ENCODE data around the gene SMARCC1.

SMARCC1 gene

DNA sequence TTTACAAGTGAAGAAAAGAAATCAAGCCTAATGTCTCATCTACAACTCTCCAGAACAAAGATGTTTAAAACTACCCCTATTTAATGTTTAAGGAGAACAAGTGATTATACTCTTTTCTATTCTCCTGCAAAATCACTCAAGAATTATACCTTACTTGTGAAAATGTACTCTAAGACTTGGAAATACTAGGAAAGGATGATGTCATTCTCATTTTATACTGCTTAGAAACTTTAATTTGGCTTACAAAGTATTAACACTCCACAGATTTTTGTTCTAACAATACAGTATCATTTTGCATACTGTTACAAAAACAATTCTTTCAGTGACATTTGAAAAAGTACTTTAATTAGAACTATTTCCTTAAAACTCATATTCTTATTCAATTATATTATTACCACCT lies 89.5 kb downstream of the SMARCC1 start:
- no peak for DNase-seq

GRCh38 chr3:47688488-47688887 lies 93.2 kb downstream of the SMARCC1 start:
- DNase-seq, result no peak

DNA sequence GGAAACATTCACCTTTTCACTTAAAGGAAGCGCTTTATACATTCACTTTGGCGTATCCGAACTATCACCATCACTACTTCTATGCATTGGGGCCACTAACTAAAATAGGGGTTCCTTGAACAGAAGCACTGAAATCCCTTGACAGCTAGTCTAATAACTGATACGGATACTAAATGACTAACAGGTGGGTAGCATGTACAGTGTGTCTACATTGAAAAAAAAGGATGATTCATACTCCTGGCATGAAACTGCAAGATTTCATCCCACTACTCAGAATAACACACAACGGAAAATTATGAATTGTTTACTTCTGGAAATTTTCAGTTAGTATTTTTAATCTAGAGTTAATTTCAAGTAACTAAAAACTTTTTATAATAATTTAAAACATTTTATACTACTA lies 96.7 kb downstream of the SMARCC1 start:
- no peak for DNase-seq

DNA sequence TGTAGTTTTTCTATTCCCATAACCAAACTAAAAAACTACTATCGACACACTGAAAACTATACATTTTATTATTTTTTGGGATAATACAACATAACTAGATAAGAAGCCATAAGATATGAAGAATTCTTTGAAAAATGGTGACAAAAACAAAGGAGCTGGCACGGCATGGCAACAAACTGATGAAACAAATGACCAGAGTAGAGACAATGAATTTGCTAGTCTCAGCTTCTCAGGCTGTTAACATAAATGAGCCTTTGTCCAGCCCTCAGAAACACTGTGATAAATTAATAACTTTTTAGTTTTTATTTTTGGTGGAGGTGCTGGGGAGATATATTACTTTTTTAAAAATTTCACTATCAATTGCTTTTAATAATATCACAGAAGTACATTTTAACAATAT lies 100.7 kb downstream of the SMARCC1 start:
- no peak for DNase-seq

DNA sequence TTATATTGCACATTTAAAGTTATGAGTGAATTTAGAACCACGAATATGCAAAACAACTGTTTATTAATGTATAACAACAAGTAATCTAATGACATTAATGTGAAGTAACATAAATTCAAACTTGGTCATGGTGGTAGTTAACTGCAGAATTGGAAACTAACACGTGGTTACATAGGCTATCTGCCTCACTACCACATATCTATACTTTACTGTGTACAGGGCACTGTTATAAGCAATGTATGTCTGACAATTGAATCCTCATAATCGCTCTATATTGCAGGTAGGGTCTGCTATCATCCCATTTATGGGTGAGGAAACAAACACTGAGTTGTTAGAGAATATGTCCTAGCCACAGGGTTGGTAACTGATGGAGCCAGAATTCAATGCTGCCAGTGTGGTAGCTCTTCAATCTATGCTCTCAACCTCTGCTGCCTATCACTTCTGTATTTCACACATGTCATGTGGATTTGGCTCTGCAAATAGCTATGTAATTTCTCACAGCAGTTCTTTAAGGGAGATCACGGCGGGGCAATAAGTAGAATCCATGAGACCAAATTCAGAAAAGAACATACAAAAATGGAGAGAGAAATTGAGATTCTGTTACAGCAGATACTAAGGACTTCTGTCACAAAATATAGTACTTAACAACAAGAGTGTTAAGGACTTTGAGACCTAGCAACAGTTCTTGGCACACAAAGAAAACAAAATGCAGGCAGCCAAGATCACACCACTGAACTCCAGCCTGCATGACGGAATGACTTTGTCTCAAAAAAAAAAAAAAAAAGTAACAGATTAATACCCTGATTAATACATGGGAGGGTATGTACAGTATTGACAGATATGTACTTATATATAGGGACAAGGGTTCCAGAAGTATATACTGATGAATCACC lies 103.0 kb downstream of the SMARCC1 start:
- no peak for DNase-seq

DNA sequence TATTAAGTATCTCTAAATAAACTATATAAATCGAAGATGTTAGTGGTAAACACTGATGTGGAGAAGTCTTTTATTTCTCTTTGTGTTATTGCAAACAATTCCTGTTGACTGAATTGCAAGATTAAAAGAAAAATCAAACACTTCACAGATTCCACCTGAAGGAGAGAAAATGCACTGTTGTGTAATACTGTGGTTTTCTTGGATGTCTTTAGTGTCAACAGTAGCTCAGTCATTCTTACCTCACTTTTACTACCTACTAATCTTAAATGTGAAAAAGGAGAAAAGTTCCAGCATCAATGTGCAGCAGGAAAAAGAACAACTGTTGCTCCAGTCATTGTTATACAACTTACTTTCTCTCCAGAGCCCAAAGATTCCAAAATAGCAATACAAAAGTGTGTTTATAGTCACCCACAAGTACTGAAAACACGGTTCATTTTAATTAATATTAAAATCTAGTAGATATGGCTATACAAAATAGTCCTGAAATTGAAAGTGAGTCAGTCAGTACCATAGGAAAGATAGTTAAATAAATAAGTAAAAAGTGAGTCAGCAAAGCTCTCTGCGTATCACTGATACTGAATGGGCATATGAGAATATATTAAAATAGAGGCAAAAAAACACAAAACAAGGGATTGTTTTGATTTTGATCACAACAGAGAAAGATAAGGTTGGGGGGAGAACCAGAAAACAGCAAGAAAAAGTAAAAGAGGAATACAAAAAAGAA lies 112.5 kb downstream of the SMARCC1 start:
- DNase-seq, result no peak

GRCh38 chr3:47666118-47666517 lies 115.6 kb downstream of the SMARCC1 start:
- no peak for DNase-seq

DNA sequence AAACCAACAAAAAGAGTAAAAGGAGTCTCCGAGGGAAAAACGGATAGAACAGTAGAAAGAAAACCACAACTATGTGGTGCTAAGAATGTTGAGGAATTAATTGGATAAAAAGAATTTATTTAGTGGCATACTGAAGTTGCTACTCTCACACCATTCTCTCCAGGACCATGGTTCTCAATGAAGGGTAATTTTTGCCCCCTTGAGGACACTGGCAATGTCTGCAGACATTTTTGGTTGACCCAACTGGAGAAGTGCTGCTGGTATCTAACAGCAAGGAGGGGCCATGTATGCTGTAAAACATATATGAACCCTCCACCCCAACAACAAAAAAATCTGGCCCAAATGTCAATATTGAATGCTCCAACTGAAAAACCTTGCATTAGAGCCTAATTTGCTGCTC lies 117.2 kb downstream of the SMARCC1 start:
- DNase-seq, result no peak

DNA sequence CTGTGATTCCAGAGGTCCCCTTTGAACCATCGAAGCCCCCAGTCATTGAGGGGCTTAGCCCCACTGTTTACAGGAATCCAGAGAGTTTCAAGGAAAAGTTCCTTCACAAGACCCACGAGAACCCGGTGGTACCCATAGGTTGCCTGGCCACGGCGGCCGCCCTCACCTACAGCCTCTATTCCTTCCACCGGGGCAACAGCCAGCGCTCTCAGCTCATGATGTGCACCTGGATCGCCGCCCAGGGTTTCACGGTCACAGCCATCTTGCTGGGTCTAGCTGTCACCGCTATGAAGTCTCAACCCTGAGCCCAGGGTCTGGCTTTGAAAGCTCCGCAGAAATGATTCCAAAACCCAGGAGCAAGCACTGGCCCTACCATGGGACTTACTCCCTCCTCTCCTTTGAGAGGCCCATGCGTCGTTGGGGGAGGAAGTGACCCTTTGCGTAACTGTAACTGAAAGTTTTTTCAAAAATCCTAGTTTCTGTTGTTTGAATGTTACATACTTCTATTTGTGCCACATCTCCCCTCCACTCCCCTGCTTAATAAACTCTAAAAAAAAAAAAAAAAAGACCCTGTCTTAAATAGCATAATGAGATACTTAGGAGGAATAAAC lies 118.0 kb downstream of the SMARCC1 start:
- no peak for DNase-seq

GRCh38 chr3:47661121-47661752 lies 120.5 kb downstream of the SMARCC1 start:
- no peak for DNase-seq

- no peak for DNase-seq
Observed at GRCh38 chr3:47658444-47658843, 123.2 kb downstream of the SMARCC1 start.

- DNase-seq, result no peak
Observed at GRCh38 chr3:47652142-47652541, 129.6 kb downstream of the SMARCC1 start.

DNA sequence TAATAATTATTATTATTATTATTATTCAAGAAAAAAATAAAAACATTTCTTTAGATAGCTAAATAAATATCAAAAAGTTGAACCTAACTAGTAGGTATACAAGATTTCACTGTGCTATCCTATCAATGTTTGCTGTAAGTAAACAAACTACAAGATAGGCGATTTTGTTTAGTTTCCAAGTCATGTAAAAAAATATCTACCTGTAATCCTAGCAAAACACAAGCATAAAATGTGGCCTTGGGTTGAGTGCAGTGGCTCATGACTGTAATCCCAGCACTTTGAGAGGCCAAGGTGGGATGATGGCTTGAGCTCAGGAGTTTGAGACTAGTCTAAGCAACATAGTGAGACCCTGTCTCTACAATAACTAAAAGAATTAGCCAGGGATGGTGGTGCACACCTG lies 131.4 kb downstream of the SMARCC1 start:
- no peak for DNase-seq

- DNase-seq, result no peak
Observed at GRCh38 chr3:47647550-47647949, 134.1 kb downstream of the SMARCC1 start.

DNA sequence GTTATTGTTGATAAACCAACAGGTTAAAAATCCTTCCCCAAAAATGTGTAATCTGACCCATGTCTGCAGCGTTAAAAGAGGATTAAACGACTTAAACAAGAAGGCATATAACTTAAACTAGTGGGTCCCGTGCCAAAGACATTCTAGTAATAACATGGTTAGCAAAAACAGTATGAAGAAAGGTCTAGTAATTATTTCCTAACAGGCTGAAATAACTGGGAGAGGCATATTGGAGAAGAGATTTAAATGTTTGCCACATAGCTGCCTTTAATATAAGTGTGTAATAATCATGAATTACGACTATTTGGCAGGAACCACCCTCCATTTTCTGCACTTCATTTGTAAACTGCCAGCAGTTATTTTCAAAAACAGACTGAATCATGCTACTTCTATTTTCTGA lies 135.3 kb downstream of the SMARCC1 start:
- no peak for DNase-seq

- no peak for DNase-seq
Observed at GRCh38 chr3:47645551-47645950, 136.1 kb downstream of the SMARCC1 start.

DNA sequence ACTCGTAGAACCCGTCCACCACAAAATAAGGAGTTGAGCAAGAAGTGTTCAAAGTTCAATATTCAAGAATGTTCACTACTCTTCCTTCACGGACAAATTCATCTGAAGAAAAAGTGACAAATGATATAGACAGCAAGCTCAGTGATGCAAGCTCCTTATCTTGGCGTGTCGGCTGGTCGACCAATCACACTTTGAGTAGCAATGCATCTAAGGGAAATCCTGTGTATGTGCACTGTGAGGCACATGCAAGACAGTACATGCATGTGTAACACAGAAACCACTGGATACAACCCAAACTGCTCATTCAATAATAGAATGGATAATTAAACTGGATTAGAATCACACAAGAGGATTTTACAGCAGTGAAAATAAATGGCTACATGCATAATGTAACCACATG lies 138.6 kb downstream of the SMARCC1 start:
- DNase-seq, result no peak

DNA sequence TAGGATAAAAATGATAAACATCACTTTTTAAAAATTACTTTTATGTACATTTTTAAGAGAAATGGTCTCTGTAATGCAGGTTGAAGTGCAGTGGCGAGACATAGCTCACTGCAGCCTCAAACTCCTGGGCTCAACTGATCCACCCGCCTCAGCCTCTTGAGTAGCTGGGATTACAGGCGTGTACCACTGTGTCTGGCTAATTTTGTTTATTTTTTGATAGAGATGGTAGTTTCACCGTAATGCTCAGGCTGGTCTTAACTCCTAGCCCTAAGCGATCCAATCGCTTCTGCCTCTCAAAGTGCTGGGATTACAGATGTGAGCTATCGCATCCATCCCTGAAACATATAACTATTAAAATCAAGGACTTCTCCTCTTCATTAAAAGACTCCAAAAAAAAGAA lies 140.0 kb downstream of the SMARCC1 start:
- DNase-seq, result no peak

GRCh38 chr3:47636921-47637320 lies 144.8 kb downstream of the SMARCC1 start:
- no peak for DNase-seq

DNA sequence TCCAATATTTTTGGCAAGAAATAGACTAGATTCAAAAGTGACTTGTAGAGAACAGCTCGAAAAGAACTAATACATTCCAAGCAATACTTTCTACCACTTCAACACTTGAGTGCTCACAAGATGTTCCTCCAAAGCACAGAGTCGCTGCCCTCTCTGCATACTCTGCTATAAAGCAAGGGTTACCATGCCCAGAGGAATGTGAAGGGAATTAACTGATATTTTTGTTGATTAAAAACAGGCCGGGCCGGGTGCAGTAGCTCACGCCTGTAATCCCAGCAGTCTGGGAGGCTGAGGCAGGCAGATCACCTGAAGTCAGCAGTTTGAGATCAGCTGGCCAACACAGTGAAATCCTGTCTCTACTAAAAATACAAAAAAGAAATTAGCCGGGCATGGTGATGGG lies 145.5 kb downstream of the SMARCC1 start:
- no peak for DNase-seq

- DNase-seq, result no peak
Observed at GRCh38 chr3:47635536-47635935, 146.2 kb downstream of the SMARCC1 start.

GRCh38 chr3:47634996-47635395 lies 146.7 kb downstream of the SMARCC1 start:
- DNase-seq, result no peak

GRCh38 chr3:47630810-47631209 lies 150.9 kb downstream of the SMARCC1 start:
- no peak for DNase-seq
